MM.1S (cell line): ENCODE measurements around the gene CARD11.

ENCODE experiments used
- DNase-seq: peaks from one replicate; pipeline ENCODE4 v3.0.0-alpha.2; 2015
- H2AFZ ChIP-seq: fragments of 300-600 bp; sonication (generic); 2 replicates; pipeline ENCODE4 v1.6.0; 2016; ENCODE audit warnings: antibody characterized with exemption, low read length
- H3F3A ChIP-seq: fragments of 300-600 bp; sonication (generic); 2 replicates; pipeline ENCODE4 v1.6.1; 2016; ENCODE audit warnings: mild to moderate bottlenecking, antibody characterized with exemption, low read length, moderate library complexity, mixed read lengths; ENCODE audit not compliant: insufficient read depth
- H3K27ac ChIP-seq: fragments of 300-600 bp; sonication (generic); 2 replicates; pipeline ENCODE4 v1.5.1; 2016; ENCODE audit warnings: mild to moderate bottlenecking, low read length
- H3K27me3 ChIP-seq: fragments of 300-600 bp; sonication (generic); replicated peaks from 2 replicates; pipeline ENCODE4 v1.6.0; 2016; ENCODE audit warnings: low read length; ENCODE audit not compliant: insufficient read depth
- H3K36me3 ChIP-seq: fragments of 300-600 bp; sonication (generic); replicated peaks from 2 replicates; pipeline ENCODE4 v1.6.1; 2016; ENCODE audit warnings: mild to moderate bottlenecking, low read length, mixed read lengths; ENCODE audit not compliant: insufficient read depth
- H3K4me1 ChIP-seq: fragments of 300-600 bp; sonication (generic); 2 replicates; pipeline ENCODE4 v1.6.1; 2016; ENCODE audit warnings: low read length, mixed read lengths
- H3K4me2 ChIP-seq: fragments of 300-600 bp; sonication (generic); 2 replicates; pipeline ENCODE4 v1.6.0; 2016; ENCODE audit warnings: low read depth, low read length
- H3K4me3 ChIP-seq: fragments of 300-600 bp; sonication (generic); 2 replicates; pipeline ENCODE4 v1.5.1; 2016; ENCODE audit warnings: low read length, mixed read lengths
- H3K79me2 ChIP-seq: fragments of 300-600 bp; sonication (generic); 2 replicates; pipeline ENCODE4 v1.6.1; 2016; ENCODE audit warnings: mixed run types, low read length, mixed read lengths
- H3K9ac ChIP-seq: fragments of 300-600 bp; sonication (generic); 2 replicates; pipeline ENCODE4 v1.6.1; 2016; ENCODE audit warnings: low read length, mixed read lengths
- H3K9me2 ChIP-seq: fragments of 300-600 bp; sonication (generic); replicated peaks from 2 replicates; pipeline ENCODE4 v1.6.1; 2016; ENCODE audit warnings: mild to moderate bottlenecking, low read length, mixed read lengths; ENCODE audit not compliant: insufficient read depth
- H3K9me3 ChIP-seq: fragments of 300-600 bp; sonication (generic); replicated peaks from 2 replicates; pipeline ENCODE4 v1.6.1; 2016; ENCODE audit warnings: mild to moderate bottlenecking, low read length, mixed read lengths; ENCODE audit not compliant: insufficient read depth
- H4K20me1 ChIP-seq: fragments of 300-600 bp; sonication (generic); 2 replicates; pipeline ENCODE4 v1.6.1; 2016; ENCODE audit warnings: mild to moderate bottlenecking, low read length, moderate library complexity, mixed read lengths; ENCODE audit not compliant: insufficient read depth
- CTCF ChIP-seq: fragments of 300-600 bp; sonication (generic); IDR thresholded peaks from 2 replicates; pipeline ENCODE4 v1.5.1; 2016; ENCODE audit warnings: antibody characterized with exemption, low read length, mixed read lengths
- EZH2 ChIP-seq: fragments of 300-600 bp; sonication (generic); optimal IDR thresholded peaks from 2 replicates; pipeline ENCODE3; 2017; ENCODE audit warnings: low read depth, mild to moderate bottlenecking, antibody characterized with exemption, low read length, mixed read lengths
- EZH2phosphoT487 ChIP-seq: fragments of 300-600 bp; sonication (generic); IDR thresholded peaks from 2 replicates; pipeline ENCODE4 v1.6.1; 2018; ENCODE audit warnings: antibody characterized with exemption, low read length

The CARD11 gene

GRCh38 chr7:2869981-2870380, 173.7 kb downstream of the CARD11 start:
- Histone ChIP-seq H3K4me2 (no peak overlapping the region), H2AFZ (no peak overlapping the region), H3K36me3 (no peaks in the 10 kb centered on the region), H3K27ac (no peak overlapping the region), H3K4me1 (no peaks in the 10 kb centered on the region), H3K9me3 (no peaks in the 10 kb centered on the region), H3K79me2 (no peaks in the 10 kb centered on the region), H3K9me2 (no peaks in the 10 kb centered on the region), H3F3A (no peaks in the 10 kb centered on the region), H4K20me1 (no peaks in the 10 kb centered on the region), H3K4me3 (no peak overlapping the region), H3K27me3 (no peaks in the 10 kb centered on the region), H3K9ac (no peak overlapping the region)
- TF ChIP-seq CTCF (no peak), EZH2phosphoT487 (no peak)
- DNase-seq = no peak

- no peak for TF ChIP-seq EZH2
- TF ChIP-seq EZH2phosphoT487 = no peak
- TF ChIP-seq CTCF = no peak
- Histone ChIP-seq H3K79me2 (no peaks in the 10 kb centered on the region), H3K4me1 (peaks cover 13% of the 10 kb centered on the region), H4K20me1 (no peaks in the 10 kb centered on the region), H3K9me3 (no peaks in the 10 kb centered on the region), H3K27me3 (no peaks in the 10 kb centered on the region), H3K4me2 (no peak overlapping the region), H3F3A (peaks cover 4% of the 10 kb centered on the region; the same call in 1 of the 2 replicates), H3K27ac (no peak overlapping the region), H3K9me2 (no peaks in the 10 kb centered on the region), H3K36me3 (no peaks in the 10 kb centered on the region), H2AFZ (no peak overlapping the region), H3K4me3 (no peak overlapping the region), H3K9ac (no peak overlapping the region)
- no peak for DNase-seq
Observed at GRCh38 chr7:2866601-2867000, 177.1 kb downstream of the CARD11 start.

GRCh38 chr7:2864999-2865670, 178.5 kb downstream of the CARD11 start:
- Histone ChIP-seq H3K9ac (no peak overlapping the region), H3K27ac (no peak overlapping the region), H4K20me1 (no peaks in the 10 kb centered on the region), H3F3A (peaks cover 4% of the 10 kb centered on the region; the same call in 1 of the 2 replicates), H2AFZ (no peak overlapping the region), H3K9me2 (no peaks in the 10 kb centered on the region), H3K4me1 (peaks cover 13% of the 10 kb centered on the region), H3K27me3 (no peaks in the 10 kb centered on the region), H3K9me3 (no peaks in the 10 kb centered on the region), H3K4me3 (no peak overlapping the region), H3K36me3 (no peaks in the 10 kb centered on the region), H3K4me2 (no peak overlapping the region), H3K79me2 (no peaks in the 10 kb centered on the region)
- peak; percentile 58 for DNase-seq
- TF ChIP-seq CTCF = peak; percentile 95
- TF ChIP-seq EZH2 = no peak
